PC-3 (cell line): ENCODE data around the gene PID1. TPM values are rescaled to one million over a fixed set of nuclear protein-coding genes. Genes with fewer than 3 reads are reported as not detected.

Experiments
- ATAC-seq: fragments of 200-7000 bp; cut with Tn5 transposase; 2 replicates; pipeline ENCODE4 v1.9.1; 2020; ENCODE audit warnings: mild to moderate bottlenecking, moderate library complexity
- BruUV-seq: library from RNA; stranded (reverse); fragments of 400-500 nt; replicated peaks from 2 replicates; lab custom pipeline; 2021; lab: Mats Ljungman, UMichigan
- CTCF ChIA-PET: fragments of 300-600 bp; sonication (Branson Sonifier 250); formaldehyde crosslinking; loops from one replicate; lab custom pipeline; 2022; ENCODE audit warnings: antibody characterized with exemption; lab: Charles Lee
- POLR2A ChIA-PET: fragments of 300-600 bp; sonication (Branson Sonifier 250); formaldehyde crosslinking; loops from one replicate; lab custom pipeline; 2022; ENCODE audit warnings: antibody characterized with exemption; ENCODE audit not compliant: unreplicated experiment; lab: Charles Lee
- DNase-seq: peaks from one replicate; pipeline ENCODE4 v3.0.0-alpha.2; 2015
- H2AFZ ChIP-seq: fragments of 300-600 bp; sonication (generic); 2 replicates; pipeline ENCODE4 v1.6.0; 2016; ENCODE audit warnings: antibody characterized with exemption, low read length
- H3F3A ChIP-seq: fragments of 300-600 bp; sonication (generic); one replicate; pipeline ENCODE4 v1.6.0; 2017; ENCODE audit warnings: antibody characterized with exemption, low read length, control low read depth, mild to moderate bottlenecking; ENCODE audit not compliant: unreplicated experiment
- H3K27ac ChIP-seq: fragments of 300-600 bp; sonication (generic); 2 replicates; pipeline ENCODE4 v1.5.1; 2016; ENCODE audit warnings: mild to moderate bottlenecking, low read length
- H3K27me3 ChIP-seq: fragments of 300-600 bp; sonication (generic); 2 replicates; pipeline ENCODE4 v1.6.1; 2016; ENCODE audit warnings: low read length, mixed read lengths
- H3K36me3 ChIP-seq: fragments of 300-600 bp; sonication (generic); 2 replicates; pipeline ENCODE4 v1.6.1; 2016; ENCODE audit warnings: low read depth, mixed run types, low read length, mixed read lengths
- H3K4me1 ChIP-seq: fragments of 300-600 bp; sonication (generic); 2 replicates; pipeline ENCODE4 v1.5.1; 2016; ENCODE audit warnings: low read length; ENCODE audit not compliant: insufficient read depth
- H3K4me2 ChIP-seq: fragments of 300-600 bp; sonication (generic); 2 replicates; pipeline ENCODE4 v1.6.0; 2016; ENCODE audit warnings: low read length
- H3K4me3 ChIP-seq: fragments of 300-600 bp; sonication (generic); 2 replicates; pipeline ENCODE4 v1.5.1; 2016; ENCODE audit warnings: mild to moderate bottlenecking, low read length, mixed read lengths
- H3K79me2 ChIP-seq: fragments of 300-600 bp; sonication (generic); 2 replicates; pipeline ENCODE4 v1.6.1; 2017; ENCODE audit warnings: low read length, mixed read lengths
- H3K9ac ChIP-seq: fragments of 300-600 bp; sonication (generic); 2 replicates; pipeline ENCODE4 v1.6.0; 2016; ENCODE audit warnings: mild to moderate bottlenecking, low read length
- H3K9me2 ChIP-seq: fragments of 300-600 bp; sonication (generic); replicated peaks from 2 replicates; pipeline ENCODE4 v1.6.1; 2016; ENCODE audit warnings: mixed run types, low read length, mixed read lengths
- H3K9me3 ChIP-seq: fragments of 300-600 bp; sonication (generic); 2 replicates; pipeline ENCODE4 v1.6.1; 2016; ENCODE audit warnings: low read length, mixed read lengths
- H4K20me1 ChIP-seq: fragments of 300-600 bp; sonication (generic); 2 replicates; pipeline ENCODE4 v1.6.1; 2016; ENCODE audit warnings: low read length, mixed read lengths
- EZH2 ChIP-seq: fragments of 300-600 bp; sonication (generic); IDR thresholded peaks from one replicate; pipeline ENCODE4 v1.6.1; 2017; ENCODE audit warnings: antibody characterized with exemption, mild to moderate bottlenecking, low read length; ENCODE audit not compliant: unreplicated experiment
- EZH2phosphoT487 ChIP-seq: fragments of 300-600 bp; sonication (generic); IDR thresholded peaks from 2 replicates; pipeline ENCODE4 v1.6.1; 2018; ENCODE audit warnings: mild to moderate bottlenecking, antibody characterized with exemption, low read length, borderline replicate concordance
- intact Hi-C: fragments of 100-400 bp; cut with micrococcal nuclease; formaldehyde crosslinking; loops from 2 replicates; pipeline ENCODE4 v1.9.0; 2023
- total RNA-seq: library from RNA; depleted of rRNA; stranded (reverse); fragments of >200 nt; gene quantifications from 2 replicates; pipeline ENCODE4 v1.2.3, GENCODE V29; 2014
- TF ChIP-seq, protein P1 (sequence below): fragments of 300-600 bp; sonication (generic); conservative IDR thresholded peaks from 2 replicates; pipeline ENCODE4 v1.5.1; 2017; ENCODE audit warnings: antibody characterized with exemption, low read depth, mild to moderate bottlenecking, low read length

The PID1 gene
- total RNA-seq, 1 experiment from 2014 or later = 0.84 TPM

DNA sequence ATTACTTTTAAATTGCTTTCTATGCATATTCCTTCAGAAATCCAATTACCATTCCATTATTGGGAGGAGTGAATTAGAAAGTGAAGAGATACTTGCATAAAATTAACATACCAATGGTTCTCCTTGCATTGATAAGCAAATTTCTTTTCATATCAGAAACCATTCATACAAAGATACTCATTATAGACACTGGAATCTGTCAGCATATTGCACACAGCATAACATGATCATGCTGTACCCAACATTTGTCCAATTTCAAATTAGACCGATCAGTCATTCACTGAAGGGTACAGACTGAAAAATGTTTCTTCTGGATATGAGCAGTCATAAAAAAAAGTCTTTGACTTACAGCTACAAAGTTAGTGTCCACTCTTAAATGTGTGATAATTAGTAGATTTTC is 175.6 kb downstream of the PID1 start:
- TF ChIP-seq EZH2phosphoT487 = no peak
- no peak for TF ChIP-seq EZH2
- TF ChIP-seq, protein P1, sequence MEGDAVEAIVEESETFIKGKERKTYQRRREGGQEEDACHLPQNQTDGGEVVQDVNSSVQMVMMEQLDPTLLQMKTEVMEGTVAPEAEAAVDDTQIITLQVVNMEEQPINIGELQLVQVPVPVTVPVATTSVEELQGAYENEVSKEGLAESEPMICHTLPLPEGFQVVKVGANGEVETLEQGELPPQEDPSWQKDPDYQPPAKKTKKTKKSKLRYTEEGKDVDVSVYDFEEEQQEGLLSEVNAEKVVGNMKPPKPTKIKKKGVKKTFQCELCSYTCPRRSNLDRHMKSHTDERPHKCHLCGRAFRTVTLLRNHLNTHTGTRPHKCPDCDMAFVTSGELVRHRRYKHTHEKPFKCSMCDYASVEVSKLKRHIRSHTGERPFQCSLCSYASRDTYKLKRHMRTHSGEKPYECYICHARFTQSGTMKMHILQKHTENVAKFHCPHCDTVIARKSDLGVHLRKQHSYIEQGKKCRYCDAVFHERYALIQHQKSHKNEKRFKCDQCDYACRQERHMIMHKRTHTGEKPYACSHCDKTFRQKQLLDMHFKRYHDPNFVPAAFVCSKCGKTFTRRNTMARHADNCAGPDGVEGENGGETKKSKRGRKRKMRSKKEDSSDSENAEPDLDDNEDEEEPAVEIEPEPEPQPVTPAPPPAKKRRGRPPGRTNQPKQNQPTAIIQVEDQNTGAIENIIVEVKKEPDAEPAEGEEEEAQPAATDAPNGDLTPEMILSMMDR = no peak
- no peak overlapping the region for H2AFZ ChIP-seq
- H3K27ac ChIP-seq = no peak overlapping the region
- no peaks in the 10 kb centered on the region for H3F3A ChIP-seq
- intact Hi-C loops = no loop called here
- CTCF ChIA-PET = no interaction called here
- DNase-seq = no peak
- H3K4me3 ChIP-seq = no peak overlapping the region
- no peaks in the 10 kb centered on the region for H3K4me1 ChIP-seq
- H3K27me3 ChIP-seq = no peaks in the 10 kb centered on the region
- H3K79me2 ChIP-seq = no peaks in the 10 kb centered on the region
- H3K9me2 ChIP-seq = no peaks in the 10 kb centered on the region
- BruUV-seq = no TSS peak
- H3K4me2 ChIP-seq = no peak overlapping the region
- H3K36me3 ChIP-seq = no peaks in the 10 kb centered on the region
- no peak overlapping the region for H3K9ac ChIP-seq
- H3K9me3 ChIP-seq = no peaks in the 10 kb centered on the region
- POLR2A ChIA-PET = no interaction called here
- no peaks in the 10 kb centered on the region for H4K20me1 ChIP-seq
- no peak for ATAC-seq

DNA sequence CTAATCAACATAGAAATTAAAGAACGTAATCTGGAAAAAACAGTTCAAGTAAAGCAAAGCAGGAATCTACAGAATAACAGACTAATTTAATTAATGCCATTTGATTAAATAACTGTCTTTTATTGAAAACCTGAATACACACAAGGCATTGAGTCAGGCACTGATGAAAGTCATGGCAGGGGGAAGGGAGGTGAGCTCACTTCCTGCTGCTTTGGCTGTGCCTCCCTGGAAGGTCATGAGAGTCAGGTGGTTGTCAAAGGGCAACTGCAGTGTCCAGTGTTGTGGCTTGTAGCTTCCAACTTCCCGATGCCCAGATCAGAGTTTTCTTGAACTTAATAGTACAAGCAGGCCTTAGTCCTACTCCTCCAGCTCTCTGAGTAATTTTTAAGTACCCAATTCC is 180.9 kb downstream of the PID1 start:
- Histone ChIP-seq H3K4me2 (no peak overlapping the region), H3K9me2 (no peaks in the 10 kb centered on the region), H3K4me1 (no peaks in the 10 kb centered on the region), H3K27me3 (0 out of 2 replicates have a peak, but pooled peaks cover 12% of the 10 kb centered on the region), H3K27ac (no peak overlapping the region), H2AFZ (no peak overlapping the region), H3F3A (no peaks in the 10 kb centered on the region), H4K20me1 (no peaks in the 10 kb centered on the region), H3K36me3 (no peaks in the 10 kb centered on the region), H3K9ac (no peak overlapping the region), H3K79me2 (no peaks in the 10 kb centered on the region), H3K4me3 (no peak overlapping the region), H3K9me3 (no peaks in the 10 kb centered on the region)
- ATAC-seq (no peak), DNase-seq (no peak)
- CTCF ChIA-PET = no interaction called here
- POLR2A ChIA-PET = interaction anchor here (0.6 kb wide), 1 partner anchor 193 kb away, joined by 4 read pairs; no protein-coding TSS in a partner anchor
- TF ChIP-seq EZH2phosphoT487 (no peak), EZH2 (no peak)
- TF ChIP-seq, protein P1 = no peak
- BruUV-seq = no TSS peak
- intact Hi-C loops = no loop called here

DNA sequence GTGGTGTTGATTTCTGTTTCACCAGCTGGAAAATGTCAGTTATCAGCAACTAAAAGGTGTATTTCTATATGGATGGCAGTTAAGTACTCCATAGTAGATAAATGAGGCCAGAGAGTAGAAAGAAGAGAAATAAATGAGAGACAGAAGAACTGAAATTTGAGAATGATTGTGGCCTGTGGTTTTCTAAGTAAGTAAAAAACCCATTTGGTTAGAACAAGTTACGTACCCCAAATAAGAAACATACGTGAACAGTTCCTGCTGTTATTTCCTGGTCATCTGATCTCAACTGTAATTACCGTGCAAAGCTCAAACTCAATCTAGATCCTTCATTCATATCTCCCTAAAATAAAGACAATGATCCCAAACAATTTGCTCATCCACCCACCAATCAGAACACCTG is 181.3 kb downstream of the PID1 start:
- H3K4me2 ChIP-seq = no peak overlapping the region
- DNase-seq (no peak), ATAC-seq (no peak)
- H2AFZ ChIP-seq = no peak overlapping the region
- BruUV-seq = no TSS peak
- H3K79me2 ChIP-seq = no peaks in the 10 kb centered on the region
- H3K27me3 ChIP-seq = 0 out of 2 replicates have a peak, but pooled peaks cover 12% of the 10 kb centered on the region
- TF ChIP-seq, protein P1 = no peak
- no peak for TF ChIP-seq EZH2
- no peak for TF ChIP-seq EZH2phosphoT487
- H4K20me1 ChIP-seq = no peaks in the 10 kb centered on the region
- CTCF ChIA-PET = no interaction called here
- intact Hi-C loops = no loop called here
- H3K9ac ChIP-seq = no peak overlapping the region
- H3K27ac ChIP-seq = no peak overlapping the region
- no peak overlapping the region for H3K4me3 ChIP-seq
- no peaks in the 10 kb centered on the region for H3K36me3 ChIP-seq
- POLR2A ChIA-PET = interaction anchor here (0.6 kb wide), 1 partner anchor 193 kb away, joined by 4 read pairs; no protein-coding TSS in a partner anchor
- no peaks in the 10 kb centered on the region for H3F3A ChIP-seq
- no peaks in the 10 kb centered on the region for H3K9me3 ChIP-seq
- H3K4me1 ChIP-seq = no peaks in the 10 kb centered on the region
- H3K9me2 ChIP-seq = no peaks in the 10 kb centered on the region
